Mucosa of descending colon (tissue), 3 donors: ENCODE data around the gene MANEA. TPM values are rescaled to one million over a fixed set of nuclear protein-coding genes. Genes with fewer than 3 reads are reported as not detected.
"Not testable (repeated sequence)": the region's sequence is repeated elsewhere in the genome, so short reads cannot be mapped to it uniquely, and the experiment has no call there.

ENCODE experiments used
- ATAC-seq: fragments of 200-7000 bp; cut with Tn5 transposase; one replicate; pipeline ENCODE4 v1.9.1; 2020; ENCODE audit warnings: mild to moderate bottlenecking, moderate library complexity
- DNase-seq, 3 donors: peaks; one replicate each; pipeline ENCODE4 v3.0.0-alpha.2; 2020
- H3K36me3 ChIP-seq: fragments of 200-600 bp; one replicate; pipeline ENCODE4 v1.8.0; 2021; ENCODE audit warnings: low read depth, mild to moderate bottlenecking
- H3K4me1 ChIP-seq: fragments of 200-600 bp; one replicate; pipeline ENCODE4 v1.8.0; 2021; ENCODE audit warnings: low read depth, mild to moderate bottlenecking
- H3K4me3 ChIP-seq: fragments of 200-600 bp; one replicate; pipeline ENCODE4 v1.8.0; 2021; ENCODE audit warnings: mild to moderate bottlenecking
- H3K9me3 ChIP-seq: fragments of 200-600 bp; one replicate; pipeline ENCODE4 v1.8.0; 2021; ENCODE audit warnings: mild to moderate bottlenecking
- intact Hi-C, 2 donors: fragments of 100-400 bp; cut with DNase I in 1 of 2; cut with micrococcal nuclease in 1 of 2; formaldehyde crosslinking; loops; one replicate each; pipeline versions ENCODE4 v1.11.0 to v1.11.1; 2022; cut with DNase I, micrococcal nuclease
- total RNA-seq, 3 donors: library from RNA; stranded (reverse); fragmentation: NEBNext Ultra II Directional in 2 of 3; extraction: Animal tissue kit (Norgen Biotek cat#: 25700) in 2 of 3; gene quantifications; one replicate each; pipeline versions ENCODE4 v1.2.1 to v1.2.4, GENCODE V29; 2021 to 2023
- TF ChIP-seq, protein P1 (sequence below): fragments of 200-600 bp; IDR thresholded peaks from one replicate; pipeline ENCODE4 v1.8.0; 2022; ENCODE audit warnings: antibody characterized with exemption, mild to moderate bottlenecking
- donor health status: DM: no; HTN: no; CAD: no; lungs with moderate emphysema.
- donor health status: DM: no; HTN: no; CAD: no.
- donor health status: DM: no; HTN: yes; CAD: no.

The MANEA gene
- total RNA-seq, 3 donors from 2014 or later = 4.8 to 8.7 (median 5.7) TPM

DNA sequence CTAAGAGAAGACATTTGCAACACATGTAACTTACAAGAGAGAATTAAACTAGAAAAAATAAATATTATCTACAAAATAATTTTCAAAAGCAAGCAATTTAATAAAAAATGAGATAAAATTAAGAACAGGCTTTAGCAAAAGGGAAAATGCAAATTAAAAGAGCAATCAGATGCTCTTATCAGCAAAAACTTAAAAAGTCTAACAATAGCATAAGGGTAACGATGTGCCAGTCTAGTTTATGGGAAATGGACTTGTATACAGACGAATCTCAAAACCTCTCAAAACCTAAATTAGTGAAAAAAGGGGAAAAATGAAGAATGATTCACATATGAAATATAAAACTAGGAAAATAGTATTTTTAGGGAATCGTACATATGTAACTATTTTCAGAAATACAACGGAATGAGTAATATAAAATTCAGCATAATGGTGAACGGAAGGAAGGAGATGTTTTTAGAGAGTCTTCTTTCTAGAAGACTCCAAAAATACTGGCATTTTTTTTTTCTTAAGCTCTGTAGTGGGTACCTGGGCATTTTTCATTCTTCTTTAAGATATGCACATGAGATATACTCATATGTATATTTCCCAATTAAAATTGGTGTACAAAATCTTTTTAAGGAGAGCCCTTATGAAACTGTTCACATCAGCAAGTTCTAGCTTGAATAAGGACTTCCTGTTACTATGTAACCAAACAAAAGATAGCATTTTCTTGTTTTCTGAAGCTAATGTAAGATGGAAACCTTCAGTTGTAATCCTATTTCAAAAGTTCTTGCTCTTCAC is 927 bp upstream of the MANEA start:
- Histone ChIP-seq H3K9me3 (no peaks in the 10 kb centered on the region), H3K36me3 (no peaks in the 10 kb centered on the region), H3K4me1 (peaks cover 6% of the 10 kb centered on the region), H3K4me3 (peak overlapping the region; percentile 50)
- TF ChIP-seq, protein P1, sequence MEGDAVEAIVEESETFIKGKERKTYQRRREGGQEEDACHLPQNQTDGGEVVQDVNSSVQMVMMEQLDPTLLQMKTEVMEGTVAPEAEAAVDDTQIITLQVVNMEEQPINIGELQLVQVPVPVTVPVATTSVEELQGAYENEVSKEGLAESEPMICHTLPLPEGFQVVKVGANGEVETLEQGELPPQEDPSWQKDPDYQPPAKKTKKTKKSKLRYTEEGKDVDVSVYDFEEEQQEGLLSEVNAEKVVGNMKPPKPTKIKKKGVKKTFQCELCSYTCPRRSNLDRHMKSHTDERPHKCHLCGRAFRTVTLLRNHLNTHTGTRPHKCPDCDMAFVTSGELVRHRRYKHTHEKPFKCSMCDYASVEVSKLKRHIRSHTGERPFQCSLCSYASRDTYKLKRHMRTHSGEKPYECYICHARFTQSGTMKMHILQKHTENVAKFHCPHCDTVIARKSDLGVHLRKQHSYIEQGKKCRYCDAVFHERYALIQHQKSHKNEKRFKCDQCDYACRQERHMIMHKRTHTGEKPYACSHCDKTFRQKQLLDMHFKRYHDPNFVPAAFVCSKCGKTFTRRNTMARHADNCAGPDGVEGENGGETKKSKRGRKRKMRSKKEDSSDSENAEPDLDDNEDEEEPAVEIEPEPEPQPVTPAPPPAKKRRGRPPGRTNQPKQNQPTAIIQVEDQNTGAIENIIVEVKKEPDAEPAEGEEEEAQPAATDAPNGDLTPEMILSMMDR = no peak
- peak; percentile 13 for ATAC-seq
- intact Hi-C loops = no loop called here
- DNase-seq = no peak

DNA sequence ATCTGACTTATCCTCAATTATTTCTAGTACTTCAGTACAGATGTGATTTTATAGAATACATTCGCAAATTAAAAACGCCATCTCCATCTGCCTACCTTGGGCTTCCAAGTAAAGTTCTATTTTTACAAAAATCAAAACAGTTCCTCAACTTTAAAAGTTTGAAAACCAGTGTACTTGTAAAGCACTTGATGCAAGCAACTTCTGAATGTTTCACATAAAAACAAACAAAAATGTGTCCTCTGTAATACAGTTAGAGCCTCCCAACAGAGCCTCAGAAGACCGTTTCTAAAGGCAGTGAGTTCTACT is 384 bp upstream of the MANEA start:
- Histone ChIP-seq H3K36me3 (no peaks in the 10 kb centered on the region), H3K4me3 (peak overlapping the region; percentile 50), H3K4me1 (peaks cover 6% of the 10 kb centered on the region), H3K9me3 (no peaks in the 10 kb centered on the region)
- ATAC-seq = no peak
- intact Hi-C loops = no loop called here
- no peak for DNase-seq
- TF ChIP-seq, protein P1 = no peak

DNA sequence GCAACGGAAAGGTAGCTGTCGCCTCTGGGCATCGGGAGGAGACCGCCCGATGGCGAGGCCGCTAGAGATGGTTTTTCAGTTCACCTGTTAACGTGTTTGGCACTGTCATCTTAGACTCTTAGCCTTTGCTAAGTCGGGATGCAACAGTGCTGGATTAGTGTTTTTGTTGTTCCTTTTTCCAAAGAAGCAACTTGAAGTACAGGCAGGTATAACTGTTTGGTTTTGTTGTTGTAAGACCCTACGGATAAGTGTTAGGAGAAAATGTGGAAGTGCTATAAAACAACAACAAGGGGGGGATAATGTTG is 723 bp downstream of the MANEA start:
- peak overlapping the region; percentile 50 for H3K4me3 ChIP-seq
- TF ChIP-seq, protein P1 = no peak
- peaks cover 6% of the 10 kb centered on the region for H3K4me1 ChIP-seq
- peak; percentile 47 for ATAC-seq
- no peaks in the 10 kb centered on the region for H3K9me3 ChIP-seq
- intact Hi-C loops = no loop called here
- no peaks in the 10 kb centered on the region for H3K36me3 ChIP-seq
- no peak for DNase-seq

DNA sequence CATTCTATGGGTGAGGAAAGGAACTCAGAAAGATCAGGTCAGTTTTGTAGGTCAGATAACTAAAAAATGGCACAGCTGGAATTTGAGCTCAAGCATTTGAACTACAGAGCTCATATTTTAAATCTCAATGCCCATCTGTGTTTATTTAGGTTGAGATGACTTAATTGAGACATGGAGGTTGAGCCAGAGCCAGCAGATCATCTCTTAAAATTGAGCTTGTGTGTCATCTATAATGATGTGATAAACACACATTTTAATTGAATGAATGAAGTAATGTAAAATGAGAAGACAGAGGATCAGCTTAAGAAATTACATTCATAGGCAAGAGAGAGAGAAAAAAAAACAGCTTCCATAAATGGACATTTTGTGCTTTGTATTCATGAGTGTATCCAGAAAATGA is 3.7 kb downstream of the MANEA start:
- intact Hi-C loops = no loop called here
- H3K36me3 ChIP-seq = no peaks in the 10 kb centered on the region
- peaks cover 16% of the 10 kb centered on the region for H3K9me3 ChIP-seq
- DNase-seq (no peak), ATAC-seq (no peak)
- TF ChIP-seq, protein P1 = no peak
- no peak overlapping the region for H3K4me3 ChIP-seq
- peaks cover 6% of the 10 kb centered on the region for H3K4me1 ChIP-seq

DNA sequence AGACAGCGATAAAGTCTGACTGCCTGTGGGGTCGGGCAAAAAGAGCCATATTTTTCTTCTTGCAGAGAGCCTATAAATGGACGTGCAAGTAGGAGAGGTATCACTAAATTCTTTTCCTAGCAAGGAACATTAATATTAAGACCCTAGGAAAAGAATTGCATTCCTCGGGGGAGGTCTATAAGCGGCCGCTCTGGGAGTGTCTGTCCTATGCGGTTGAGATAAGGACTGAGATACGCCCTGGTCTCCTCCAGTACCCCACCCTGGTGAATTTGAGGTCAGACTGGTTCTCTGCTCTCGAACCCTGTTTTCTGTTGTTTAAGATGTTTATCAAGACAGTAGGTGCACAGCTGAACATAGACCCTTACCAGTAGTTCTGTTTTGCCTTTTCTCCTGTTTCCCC is 6.9 kb downstream of the MANEA start:
- DNase-seq, H3K4me3 ChIP-seq, H3K36me3 ChIP-seq, ATAC-seq, H3K4me1 ChIP-seq, intact Hi-C loops: not testable (repeated sequence)
- peaks cover 16% of the 10 kb centered on the region for H3K9me3 ChIP-seq

DNA sequence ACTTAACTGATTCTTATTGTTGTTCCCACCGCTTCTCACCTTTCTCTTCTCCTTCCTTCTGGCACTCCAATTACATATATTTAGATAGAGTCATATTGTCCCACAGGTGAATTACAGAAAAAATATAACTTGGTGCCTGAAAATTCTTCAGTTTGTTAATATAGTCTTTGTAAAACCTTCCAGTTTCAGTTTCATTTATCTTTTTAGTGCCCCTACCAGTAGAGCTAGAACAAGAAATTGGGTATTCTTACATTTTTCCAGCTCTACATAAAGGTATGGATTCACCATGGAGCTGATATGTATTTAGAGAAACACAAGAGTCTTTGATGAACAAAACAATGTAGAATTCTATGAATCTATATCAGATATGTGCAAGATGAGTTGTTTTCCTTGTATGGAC is 10.7 kb downstream of the MANEA start:
- no peak overlapping the region for H3K4me3 ChIP-seq
- intact Hi-C loops = no loop called here
- no peak for ATAC-seq
- DNase-seq = no peak
- H3K4me1 ChIP-seq = no peaks in the 10 kb centered on the region
- TF ChIP-seq, protein P1 = no peak
- H3K9me3 ChIP-seq = peaks cover 16% of the 10 kb centered on the region
- H3K36me3 ChIP-seq = no peaks in the 10 kb centered on the region
